Dendritic cell treated with granulocyte-macrophage colony-stimulating factor and Interleukin-4, amounts not matched to agents 40 ng/mL and 50 ng/mL, for 4 days (primary cell): Measurements from ENCODE around the gene ARHGEF28.

Experiments used
- H3K27ac Mint-ChIP-seq: one replicate; pipeline ENCODE4 v1.8.0; 2022; ENCODE audit warnings: mild to moderate bottlenecking, mixed read lengths
- H3K27me3 Mint-ChIP-seq: one replicate; pipeline ENCODE4 v1.8.0; 2022; ENCODE audit warnings: mild to moderate bottlenecking, mixed read lengths
- H3K36me3 Mint-ChIP-seq: one replicate; pipeline ENCODE4 v1.8.0; 2022; ENCODE audit warnings: low read depth, mixed read lengths
- H3K4me1 Mint-ChIP-seq: one replicate; pipeline ENCODE4 v1.8.0; 2022; ENCODE audit warnings: low read depth, mixed read lengths
- H3K4me3 Mint-ChIP-seq: one replicate; pipeline ENCODE4 v1.8.0; 2022; ENCODE audit warnings: mild to moderate bottlenecking, moderate library complexity, mixed read lengths
- H3K9me3 Mint-ChIP-seq: one replicate; pipeline ENCODE4 v1.8.0; 2022; ENCODE audit warnings: mixed read lengths
- intact Hi-C: fragments of 100-400 bp; cut with micrococcal nuclease; formaldehyde crosslinking; loops from one replicate; pipeline ENCODE4 v1.15.0; 2022

The ARHGEF28 gene

DNA sequence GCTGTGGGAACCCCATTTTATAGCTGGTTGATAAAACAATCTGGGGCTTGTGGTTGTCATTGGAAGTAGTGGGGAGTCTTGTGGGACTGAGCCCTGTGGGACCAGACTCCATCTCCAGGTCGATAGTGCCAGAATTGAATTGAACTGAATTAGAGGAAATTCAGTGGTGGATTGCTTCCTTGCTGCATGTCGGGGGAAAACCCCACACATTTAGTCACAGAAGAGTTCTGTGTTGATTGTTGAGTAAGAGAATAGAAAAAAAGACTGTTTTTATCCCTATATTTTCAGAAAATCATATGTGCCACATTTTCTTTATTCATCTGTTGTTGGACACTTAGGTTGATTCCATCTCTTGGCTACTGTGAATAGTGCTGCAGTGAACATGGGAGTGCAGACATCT is 209.7 kb downstream of the ARHGEF28 start:
- intact Hi-C loops: no loop called here
- H3K9me3 Mint-ChIP-seq: no peaks in the 10 kb centered on the region
- H3K27me3 Mint-ChIP-seq: no peaks in the 10 kb centered on the region
- no peak overlapping the region for H3K27ac Mint-ChIP-seq
- H3K4me3 Mint-ChIP-seq: no peak overlapping the region
- H3K36me3 Mint-ChIP-seq: no peaks in the 10 kb centered on the region
- no peaks in the 10 kb centered on the region for H3K4me1 Mint-ChIP-seq

DNA sequence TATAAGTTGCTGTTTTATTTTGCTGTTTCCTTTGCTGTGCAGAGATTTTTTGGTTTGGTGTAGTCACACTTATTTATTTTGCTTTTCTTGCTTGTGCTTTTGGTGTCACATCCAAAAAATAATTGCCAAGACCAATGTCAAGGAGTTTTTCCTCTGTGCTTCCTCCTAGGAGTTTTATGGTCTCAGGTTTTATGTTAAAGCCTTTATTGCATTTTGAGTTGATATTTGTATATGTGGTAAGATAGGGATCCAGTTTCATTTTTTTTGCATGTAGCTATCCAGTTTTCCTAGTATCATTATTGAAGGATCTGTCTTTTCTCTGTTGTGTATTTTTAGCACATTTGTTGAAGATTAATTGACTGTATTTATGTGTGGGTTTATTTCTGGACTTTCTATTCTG is 210.6 kb downstream of the ARHGEF28 start:
- no peaks in the 10 kb centered on the region for H3K9me3 Mint-ChIP-seq
- H3K27me3 Mint-ChIP-seq: no peaks in the 10 kb centered on the region
- H3K27ac Mint-ChIP-seq: no peak overlapping the region
- no peak overlapping the region for H3K4me3 Mint-ChIP-seq
- no peaks in the 10 kb centered on the region for H3K36me3 Mint-ChIP-seq
- no peaks in the 10 kb centered on the region for H3K4me1 Mint-ChIP-seq
- intact Hi-C loops: no loop called here

- Mint-ChIP-seq H3K27ac (no peak overlapping the region), H3K4me3 (no peak overlapping the region), H3K27me3 (no peaks in the 10 kb centered on the region), H3K36me3 (no peaks in the 10 kb centered on the region), H3K4me1 (no peaks in the 10 kb centered on the region), H3K9me3 (no peaks in the 10 kb centered on the region)
- intact Hi-C loops: no loop called here
Measured at GRCh38 chr5:73838901-73839300, 212.9 kb downstream of the ARHGEF28 start.

DNA sequence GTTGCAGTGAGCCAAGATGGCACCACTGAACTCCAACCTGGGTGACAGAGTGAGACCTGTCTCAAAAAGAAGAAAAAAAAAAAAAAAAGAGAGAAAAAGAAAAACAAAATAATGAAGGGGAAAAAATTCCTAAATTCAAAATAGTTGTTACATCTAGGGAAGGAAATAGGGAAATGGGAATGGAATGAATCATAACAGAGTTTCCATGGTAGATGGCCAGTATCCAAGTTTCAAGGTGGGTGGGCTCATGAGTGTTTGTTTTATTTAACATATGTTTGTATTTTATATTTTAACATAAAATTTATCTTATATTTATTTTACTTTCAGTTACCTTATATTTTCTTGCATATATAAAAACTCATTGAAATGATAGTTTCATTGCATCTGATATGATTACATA is 215.6 kb downstream of the ARHGEF28 start:
- Mint-ChIP-seq H3K27ac (no peak overlapping the region), H3K36me3 (no peaks in the 10 kb centered on the region), H3K27me3 (peaks cover 1% of the 10 kb centered on the region), H3K9me3 (no peaks in the 10 kb centered on the region), H3K4me3 (no peak overlapping the region), H3K4me1 (no peaks in the 10 kb centered on the region)
- intact Hi-C loops: no loop called here

DNA sequence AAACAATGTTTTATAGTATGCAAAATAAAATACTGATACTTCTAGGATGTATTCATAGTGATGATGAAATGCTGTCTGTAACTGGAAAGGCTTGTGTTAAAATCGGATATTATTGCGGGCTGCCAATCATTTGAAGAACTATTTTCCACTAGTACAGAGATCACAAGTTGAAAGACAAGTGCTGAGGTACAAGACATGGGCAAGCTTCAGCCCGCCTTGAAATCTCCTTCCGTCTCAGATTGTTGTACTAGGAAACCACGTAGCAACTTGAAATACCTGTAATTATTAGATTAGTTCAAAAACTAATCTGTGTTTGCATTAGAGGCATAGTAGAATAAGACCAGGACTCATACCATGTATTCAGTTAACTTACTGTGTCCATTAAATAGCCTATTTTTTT is 218.2 kb downstream of the ARHGEF28 start:
- Mint-ChIP-seq H3K9me3 (no peaks in the 10 kb centered on the region), H3K27me3 (peaks cover 1% of the 10 kb centered on the region), H3K27ac (no peak overlapping the region), H3K36me3 (no peaks in the 10 kb centered on the region), H3K4me1 (no peaks in the 10 kb centered on the region), H3K4me3 (no peak overlapping the region)
- intact Hi-C loops: no loop called here

GRCh38 chr5:73851471-73852181 is 225.6 kb downstream of the ARHGEF28 start:
- Mint-ChIP-seq H3K4me1 (peaks cover 6% of the 10 kb centered on the region), H3K27me3 (no peaks in the 10 kb centered on the region), H3K9me3 (no peaks in the 10 kb centered on the region), H3K27ac (no peak overlapping the region), H3K36me3 (no peaks in the 10 kb centered on the region), H3K4me3 (no peak overlapping the region)
- intact Hi-C loops: no loop called here

DNA sequence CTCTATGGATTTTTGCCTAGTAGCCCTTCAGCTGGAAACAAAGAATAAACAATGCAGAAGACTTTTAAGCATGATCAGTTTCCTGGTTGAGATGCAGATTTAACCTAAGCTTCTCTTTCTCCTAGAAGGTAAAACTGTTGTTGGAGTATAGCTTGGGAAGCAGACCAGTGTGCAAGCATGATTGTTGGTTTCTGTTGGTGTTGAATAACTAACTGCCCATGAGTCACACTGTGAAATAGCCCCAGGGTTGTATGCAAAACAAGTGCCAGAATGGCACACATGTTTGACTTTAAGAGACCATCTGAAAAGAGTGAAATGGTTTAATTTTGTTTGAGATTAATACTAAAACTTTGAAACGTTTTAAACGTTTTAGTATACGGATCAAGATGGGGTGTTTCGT is 227.1 kb downstream of the ARHGEF28 start:
- no peaks in the 10 kb centered on the region for H3K27me3 Mint-ChIP-seq
- H3K4me3 Mint-ChIP-seq: no peak overlapping the region
- peaks cover 15% of the 10 kb centered on the region for H3K4me1 Mint-ChIP-seq
- H3K27ac Mint-ChIP-seq: no peak overlapping the region
- no peaks in the 10 kb centered on the region for H3K36me3 Mint-ChIP-seq
- intact Hi-C loops: no loop called here
- H3K9me3 Mint-ChIP-seq: no peaks in the 10 kb centered on the region

DNA sequence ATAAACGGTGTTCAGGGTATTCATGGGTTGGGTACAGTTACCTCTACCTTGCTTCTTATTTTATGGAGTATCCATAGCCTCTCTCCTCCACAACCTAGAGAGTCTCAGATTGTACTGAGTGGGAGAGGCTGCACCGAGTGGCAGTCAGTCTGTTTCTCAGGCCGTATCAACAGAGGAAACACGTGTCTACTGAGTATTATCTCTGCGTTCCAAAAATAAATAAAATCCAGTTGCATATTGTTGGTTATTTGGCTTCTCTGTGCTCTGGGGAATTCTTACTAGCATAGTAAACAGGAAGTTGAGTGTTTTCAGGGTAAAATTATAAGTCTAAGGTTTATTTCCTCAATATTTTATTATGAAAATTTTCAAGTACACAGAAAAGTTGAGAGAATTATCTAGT is 231.0 kb downstream of the ARHGEF28 start:
- H3K4me3 Mint-ChIP-seq: no peak overlapping the region
- peaks cover 47% of the 10 kb centered on the region for H3K4me1 Mint-ChIP-seq
- intact Hi-C loops: no loop called here
- H3K27me3 Mint-ChIP-seq: peaks cover 2% of the 10 kb centered on the region
- no peaks in the 10 kb centered on the region for H3K36me3 Mint-ChIP-seq
- no peak overlapping the region for H3K27ac Mint-ChIP-seq
- H3K9me3 Mint-ChIP-seq: no peaks in the 10 kb centered on the region

GRCh38 chr5:73857446-73857845 is 231.4 kb downstream of the ARHGEF28 start:
- no peaks in the 10 kb centered on the region for H3K9me3 Mint-ChIP-seq
- intact Hi-C loops: no loop called here
- H3K4me3 Mint-ChIP-seq: no peak overlapping the region
- H3K27ac Mint-ChIP-seq: no peak overlapping the region
- peaks cover 2% of the 10 kb centered on the region for H3K27me3 Mint-ChIP-seq
- H3K4me1 Mint-ChIP-seq: peaks cover 51% of the 10 kb centered on the region
- no peaks in the 10 kb centered on the region for H3K36me3 Mint-ChIP-seq

- peaks cover 51% of the 10 kb centered on the region for H3K4me1 Mint-ChIP-seq
- no peaks in the 10 kb centered on the region for H3K36me3 Mint-ChIP-seq
- intact Hi-C loops: no loop called here
- no peak overlapping the region for H3K27ac Mint-ChIP-seq
- H3K9me3 Mint-ChIP-seq: no peaks in the 10 kb centered on the region
- peaks cover 2% of the 10 kb centered on the region for H3K27me3 Mint-ChIP-seq
- no peak overlapping the region for H3K4me3 Mint-ChIP-seq
Measured at GRCh38 chr5:73858054-73858453, 232.1 kb downstream of the ARHGEF28 start.

GRCh38 chr5:73858776-73859175 is 232.8 kb downstream of the ARHGEF28 start:
- intact Hi-C loops: no loop called here
- no peaks in the 10 kb centered on the region for H3K9me3 Mint-ChIP-seq

GRCh38 chr5:73859696-73860095 is 233.7 kb downstream of the ARHGEF28 start:
- Mint-ChIP-seq H3K4me1 (peaks cover 59% of the 10 kb centered on the region), H3K27ac (peak overlapping the region; percentile 51), H3K4me3 (no peak overlapping the region), H3K27me3 (peaks cover 2% of the 10 kb centered on the region), H3K36me3 (no peaks in the 10 kb centered on the region), H3K9me3 (no peaks in the 10 kb centered on the region)
- intact Hi-C loops: no loop called here

More at GRCh38 chr5:73858776-73859175, 232.8 kb downstream of the ARHGEF28 start:
- no peak overlapping the region for H3K4me3 Mint-ChIP-seq
- H3K4me1 Mint-ChIP-seq: peaks cover 56% of the 10 kb centered on the region
- no peak overlapping the region for H3K27ac Mint-ChIP-seq
- H3K36me3 Mint-ChIP-seq: no peaks in the 10 kb centered on the region
- peaks cover 2% of the 10 kb centered on the region for H3K27me3 Mint-ChIP-seq

- Mint-ChIP-seq H3K27me3 (peaks cover 2% of the 10 kb centered on the region), H3K4me3 (no peak overlapping the region), H3K9me3 (no peaks in the 10 kb centered on the region), H3K27ac (no peak overlapping the region), H3K36me3 (no peaks in the 10 kb centered on the region), H3K4me1 (peaks cover 65% of the 10 kb centered on the region)
- intact Hi-C loops: no loop called here
Measured at GRCh38 chr5:73861313-73861988, 235.5 kb downstream of the ARHGEF28 start.

GRCh38 chr5:73862796-73863195 is 236.8 kb downstream of the ARHGEF28 start:
- Mint-ChIP-seq H3K9me3 (no peaks in the 10 kb centered on the region), H3K4me1 (peaks cover 63% of the 10 kb centered on the region), H3K27ac (no peak overlapping the region), H3K4me3 (no peak overlapping the region), H3K27me3 (peaks cover 2% of the 10 kb centered on the region), H3K36me3 (no peaks in the 10 kb centered on the region)
- intact Hi-C loops: no loop called here

- H3K4me1 Mint-ChIP-seq: peaks cover 53% of the 10 kb centered on the region
- H3K27ac Mint-ChIP-seq: no peak overlapping the region
- intact Hi-C loops: no loop called here
- H3K4me3 Mint-ChIP-seq: no peak overlapping the region
- H3K27me3 Mint-ChIP-seq: peaks cover 2% of the 10 kb centered on the region
- H3K9me3 Mint-ChIP-seq: no peaks in the 10 kb centered on the region
- no peaks in the 10 kb centered on the region for H3K36me3 Mint-ChIP-seq
Measured at GRCh38 chr5:73863876-73864275, 237.9 kb downstream of the ARHGEF28 start.
